ENCODE data around the gene ARFRP1.

Gene ARFRP1

GRCh38 chr20:63690003-63690897, 17.5 kb downstream of the ARFRP1 start:
- no peak for DNase-seq

DNA sequence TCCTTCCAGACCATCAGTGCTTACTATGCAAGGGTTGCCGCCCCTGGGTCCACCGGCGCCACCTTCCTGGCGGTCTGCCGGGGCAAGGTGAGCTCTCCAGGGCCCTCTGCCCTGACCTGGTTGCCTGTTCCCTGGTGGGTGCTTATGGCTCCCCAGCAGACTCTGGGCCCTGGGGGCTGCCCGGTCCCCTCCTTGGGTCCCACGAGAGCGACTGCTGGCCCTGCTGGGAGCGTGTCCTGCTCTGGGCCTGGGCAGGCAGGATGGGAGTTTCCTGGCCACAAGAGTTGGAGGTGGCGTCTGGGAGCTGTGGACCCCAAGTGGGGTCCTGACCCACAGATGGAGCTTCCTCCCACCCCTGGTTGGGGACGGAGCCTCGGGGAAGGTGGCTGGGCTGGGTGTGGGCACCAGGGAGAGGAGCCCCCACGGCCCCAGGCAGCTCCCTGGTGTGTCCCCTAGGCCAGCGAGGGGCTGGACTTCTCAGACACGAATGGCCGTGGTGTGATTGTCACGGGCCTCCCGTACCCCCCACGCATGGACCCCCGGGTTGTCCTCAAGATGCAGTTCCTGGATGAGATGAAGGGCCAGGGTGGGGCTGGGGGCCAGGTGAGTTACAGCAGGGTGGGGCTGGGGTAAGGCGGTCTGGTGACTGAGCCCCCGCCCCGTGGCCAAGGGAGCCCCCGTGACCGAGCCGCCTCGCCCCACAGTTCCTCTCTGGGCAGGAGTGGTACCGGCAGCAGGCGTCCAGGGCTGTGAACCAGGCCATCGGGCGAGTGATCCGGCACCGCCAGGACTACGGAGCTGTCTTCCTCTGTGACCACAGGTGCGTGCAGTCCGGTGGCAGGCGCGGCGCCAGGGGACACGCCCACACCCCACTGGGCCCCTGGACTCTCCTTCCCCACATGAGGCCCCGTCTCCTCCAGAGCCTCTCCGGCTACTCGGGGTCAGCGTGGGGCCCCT, 18.5 kb downstream of the ARFRP1 start:
- DNase-seq, result no peak

- DNase-seq, result no peak
These were observed 19.3 kb downstream of the ARFRP1 start for GRCh38 chr20:63688228-63689045.

DNA sequence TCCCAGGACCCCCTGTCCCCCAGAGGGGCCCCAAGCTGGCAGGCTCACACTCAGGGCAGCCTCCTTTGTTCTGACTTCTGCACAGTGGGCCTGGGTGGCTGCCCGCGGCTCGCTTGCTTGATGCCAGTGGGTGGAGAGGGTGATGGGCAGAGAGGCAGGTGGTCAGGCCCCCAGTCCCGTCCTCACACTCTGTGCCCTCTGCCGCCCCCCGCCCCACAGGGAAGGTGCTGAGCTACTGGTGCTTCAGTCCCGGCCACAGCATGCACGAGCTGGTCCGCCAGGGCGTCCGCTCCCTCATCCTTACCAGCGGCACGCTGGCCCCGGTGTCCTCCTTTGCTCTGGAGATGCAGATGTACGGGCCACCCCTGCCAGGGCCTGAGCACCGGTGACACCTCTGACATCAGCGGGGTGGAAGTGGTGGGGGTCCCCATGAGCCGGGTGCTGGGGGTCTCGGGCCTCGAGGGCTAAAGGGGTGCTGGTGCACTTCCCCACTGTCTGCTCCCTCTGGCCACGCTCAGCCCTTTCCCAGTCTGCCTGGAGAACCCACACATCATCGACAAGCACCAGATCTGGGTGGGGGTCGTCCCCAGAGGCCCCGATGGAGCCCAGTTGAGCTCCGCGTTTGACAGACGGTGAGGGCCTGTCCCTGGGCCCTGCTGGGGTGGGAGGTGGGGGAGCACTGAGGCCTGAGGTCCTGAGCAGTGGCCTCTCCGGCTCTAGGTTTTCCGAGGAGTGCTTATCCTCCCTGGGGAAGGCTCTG, 20.2 kb downstream of the ARFRP1 start:
- no peak for DNase-seq

GRCh38 chr20:63686492-63687321, 21.1 kb downstream of the ARFRP1 start:
- no peak for DNase-seq

DNA sequence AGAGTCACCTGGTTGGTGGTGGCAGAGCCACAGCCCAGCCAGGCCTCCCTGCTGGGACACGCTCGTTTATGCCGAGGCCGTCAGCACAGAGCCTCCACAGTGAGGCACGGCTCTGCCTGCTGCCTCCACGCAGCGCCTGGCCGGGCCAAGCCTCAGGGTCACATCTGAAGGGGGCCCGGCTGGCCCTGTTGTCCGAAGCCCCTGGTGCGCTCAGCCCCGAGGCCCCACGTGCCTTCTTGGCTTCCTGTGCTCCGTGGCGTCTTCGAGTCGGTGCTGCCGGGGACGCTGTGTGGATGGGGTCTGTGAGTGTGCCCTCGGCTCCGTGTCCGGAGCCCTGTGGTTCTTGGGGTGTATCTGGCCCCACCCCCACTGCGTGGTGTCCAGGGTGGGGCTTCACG, 21.7 kb downstream of the ARFRP1 start:
- DNase-seq, result no peak

- DNase-seq, result no peak
These were observed 22.3 kb downstream of the ARFRP1 start for GRCh38 chr20:63685269-63686026.

GRCh38 chr20:63682384-63683139, 25.2 kb downstream of the ARFRP1 start:
- DNase-seq, result no peak

DNA sequence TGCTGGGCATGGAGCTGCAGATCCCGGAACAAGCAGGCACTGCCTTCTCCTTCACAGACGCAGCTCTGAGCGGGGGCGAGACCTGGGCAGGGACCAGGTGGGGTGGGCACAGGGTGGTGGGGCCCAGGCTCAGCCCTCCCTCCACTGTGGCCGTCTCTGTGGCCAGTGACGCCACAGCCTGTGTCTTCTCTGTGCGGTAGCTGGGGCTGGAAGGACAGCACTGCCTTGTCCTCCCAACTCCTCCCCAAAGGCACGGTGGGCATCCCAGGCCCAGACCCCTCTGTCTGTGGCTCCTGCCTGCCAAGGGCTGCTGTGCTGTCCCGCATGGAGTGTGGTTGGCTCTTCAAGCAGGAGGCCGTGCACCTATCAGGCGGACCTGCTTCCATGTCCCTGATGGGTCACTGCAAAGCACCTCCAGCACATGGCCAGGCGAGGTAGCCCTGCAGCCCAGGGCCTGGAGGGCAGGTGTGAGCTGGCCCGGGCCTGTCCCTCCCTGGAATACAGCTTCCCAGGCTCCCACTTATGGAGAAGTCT, 26.1 kb downstream of the ARFRP1 start:
- no peak for DNase-seq

- no peak for DNase-seq
These were observed 26.7 kb downstream of the ARFRP1 start for GRCh38 chr20:63680857-63681608.

- DNase-seq, result no peak
These were observed 27.3 kb downstream of the ARFRP1 start for GRCh38 chr20:63680427-63680826.

DNA sequence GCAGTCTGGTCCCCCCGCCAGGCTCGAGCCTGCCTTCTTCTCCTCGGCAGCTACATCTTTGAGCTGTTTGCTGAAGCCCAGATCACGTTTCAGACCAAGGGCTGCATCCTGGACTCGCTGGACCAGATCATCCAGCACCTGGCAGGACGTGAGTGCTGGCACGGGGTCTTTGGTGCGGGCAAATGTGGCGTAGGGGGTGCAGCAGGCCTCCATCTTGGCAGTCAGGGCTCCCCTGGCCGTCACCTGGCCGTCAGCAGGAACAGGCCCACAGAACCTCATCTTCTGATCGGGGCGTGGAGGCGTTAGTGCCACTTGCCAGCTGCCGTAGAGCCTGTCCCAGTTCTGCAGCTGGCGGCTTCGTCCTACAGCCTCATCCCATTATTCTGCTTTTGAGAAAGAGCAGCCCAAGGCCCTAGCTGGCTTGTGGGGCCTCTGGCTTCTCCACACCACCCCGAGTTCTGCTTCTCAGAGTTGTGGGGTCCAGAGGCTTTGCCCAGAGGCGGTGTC, 27.9 kb downstream of the ARFRP1 start:
- DNase-seq, result no peak

DNA sequence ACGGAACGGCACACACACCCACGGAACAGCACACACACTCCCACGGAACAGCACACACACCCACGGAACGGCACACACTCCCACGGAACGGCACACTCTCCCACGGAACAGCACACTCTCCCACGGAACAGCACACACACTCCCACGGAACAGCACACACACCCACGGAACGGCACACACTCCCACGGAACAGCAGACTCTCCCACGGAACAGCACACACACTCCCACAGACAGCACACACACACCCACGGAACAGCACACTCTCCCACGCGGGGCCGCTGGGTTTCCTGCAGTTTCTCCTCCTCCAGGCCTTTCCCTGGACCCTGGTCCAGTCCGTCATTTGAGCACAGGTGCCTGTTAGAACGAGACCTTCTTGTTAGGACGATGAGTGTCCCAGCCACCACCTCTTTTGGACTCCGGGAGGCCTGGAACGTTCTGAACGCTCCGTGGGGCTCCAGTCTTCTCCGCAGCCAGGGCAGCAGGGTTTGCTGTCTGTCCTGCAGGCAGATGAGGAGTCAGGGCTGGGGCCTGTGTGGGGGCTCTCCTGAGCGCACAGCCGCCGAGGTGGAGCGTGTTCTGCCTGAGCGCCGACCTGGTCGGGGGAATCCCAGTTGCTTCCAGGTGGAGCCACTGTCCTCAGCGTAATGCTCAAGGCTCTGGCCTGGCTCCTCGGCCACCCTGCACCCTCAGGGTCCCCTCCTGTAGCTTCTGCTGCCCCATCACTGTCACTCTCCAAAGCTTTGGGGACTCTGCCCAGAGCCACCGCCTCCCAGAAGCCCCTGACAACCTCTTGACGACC, 28.9 kb downstream of the ARFRP1 start:
- no peak for DNase-seq

GRCh38 chr20:63678071-63678470, 29.7 kb downstream of the ARFRP1 start:
- no peak for DNase-seq

GRCh38 chr20:63675681-63676368, 32.0 kb downstream of the ARFRP1 start:
- DNase-seq, result no peak

- DNase-seq, result no peak
These were observed 33.8 kb downstream of the ARFRP1 start for GRCh38 chr20:63673951-63674350.

DNA sequence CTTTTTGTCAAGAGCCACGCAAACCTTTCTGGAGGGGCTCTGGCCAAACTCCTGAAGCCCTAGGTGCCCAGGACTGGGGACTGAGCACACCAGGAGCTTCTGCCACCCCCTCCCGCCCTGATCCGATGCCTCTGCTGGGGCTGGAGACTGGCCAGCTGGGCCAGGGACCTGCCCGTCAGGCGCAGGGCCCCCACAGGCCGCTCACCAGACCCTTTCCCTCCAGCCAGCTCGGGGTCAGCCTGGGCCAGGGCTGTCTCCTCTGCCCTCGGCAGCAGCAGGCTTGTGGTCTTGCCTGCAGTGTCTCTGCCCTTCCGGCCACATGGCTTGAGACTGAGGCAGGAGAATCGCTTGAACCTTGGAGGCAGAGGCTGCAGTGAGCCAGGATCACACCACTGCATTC, 35.1 kb downstream of the ARFRP1 start:
- DNase-seq, result no peak
